RWPE2 (cell line): Measurements from ENCODE around the gene ACKR2.

ENCODE experiments used
- ATAC-seq: fragments of 200-7000 bp; cut with Tn5 transposase; 3 replicates; pipeline ENCODE4 v1.9.1; 2021; ENCODE audit warnings: low read depth
- DNase-seq: peaks from one replicate; pipeline ENCODE4 v3.0.0-alpha.2; 2020; ENCODE audit warnings: low spot score
- H3K27ac ChIP-seq: fragments of 450-650 bp; 2 replicates; pipeline ENCODE4 v1.5.1; 2017; ENCODE audit warnings: mild to moderate bottlenecking; ENCODE audit not compliant: poor library complexity, severe bottlenecking
- H3K27me3 ChIP-seq: fragments of 250-450 bp; sonication (Bioruptor Pico); 2 replicates; pipeline ENCODE4 v1.5.1; 2021; ENCODE audit warnings: mild to moderate bottlenecking, moderate library complexity; ENCODE audit not compliant: insufficient read depth, poor library complexity, severe bottlenecking
- H3K36me3 ChIP-seq: fragments of 250-450 bp; sonication (Bioruptor Pico); 2 replicates; pipeline ENCODE4 v1.5.1; 2020; ENCODE audit warnings: low read depth, mild to moderate bottlenecking, moderate library complexity
- H3K4me1 ChIP-seq: fragments of 250-450 bp; sonication (Bioruptor Pico); 2 replicates; pipeline ENCODE4 v1.5.1; 2021; ENCODE audit warnings: mild to moderate bottlenecking, moderate library complexity; ENCODE audit not compliant: insufficient read depth, poor library complexity, severe bottlenecking
- H3K4me3 ChIP-seq: fragments of 250-450 bp; sonication (Bioruptor Pico); 2 replicates; pipeline ENCODE4 v1.5.1; 2021; ENCODE audit warnings: mild to moderate bottlenecking, moderate library complexity; ENCODE audit not compliant: severe bottlenecking
- H3K9me3 ChIP-seq: fragments of 250-450 bp; sonication (Bioruptor Pico); 2 replicates; pipeline ENCODE4 v1.5.1; 2021; ENCODE audit warnings: mild to moderate bottlenecking, moderate library complexity; ENCODE audit not compliant: severe bottlenecking
- CTCF ChIP-seq: fragments of 450-650 bp; IDR thresholded peaks from one replicate; pipeline ENCODE4 v1.5.1; 2017; ENCODE audit warnings: mild to moderate bottlenecking, moderate library complexity; ENCODE audit not compliant: poor library complexity, severe bottlenecking

The ACKR2 gene

GRCh38 chr3:42838571-42838970 lies 29.3 kb downstream of the ACKR2 start:
- ATAC-seq (no peak), DNase-seq (no peak)
- Histone ChIP-seq H3K36me3 (no peaks in the 10 kb centered on the region), H3K4me1 (no peaks in the 10 kb centered on the region), H3K4me3 (no peak overlapping the region), H3K9me3 (no peaks in the 10 kb centered on the region), H3K27me3 (no peaks in the 10 kb centered on the region), H3K27ac (no peak overlapping the region)
- TF ChIP-seq CTCF = no peak

GRCh38 chr3:42839616-42840015 lies 30.4 kb downstream of the ACKR2 start:
- Histone ChIP-seq H3K4me1 (no peaks in the 10 kb centered on the region), H3K9me3 (no peaks in the 10 kb centered on the region), H3K4me3 (no peak overlapping the region), H3K27me3 (no peaks in the 10 kb centered on the region), H3K36me3 (no peaks in the 10 kb centered on the region), H3K27ac (no peak overlapping the region)
- peak; percentile 77 for TF ChIP-seq CTCF
- no peak for DNase-seq
- peak; percentile 93 for ATAC-seq

- no peaks in the 10 kb centered on the region for H3K27me3 ChIP-seq
- DNase-seq (no peak), ATAC-seq (no peak)
- no peaks in the 10 kb centered on the region for H3K36me3 ChIP-seq
- H3K4me3 ChIP-seq = no peak overlapping the region
- TF ChIP-seq CTCF = no peak
- no peaks in the 10 kb centered on the region for H3K4me1 ChIP-seq
- no peak overlapping the region for H3K27ac ChIP-seq
- H3K9me3 ChIP-seq = no peaks in the 10 kb centered on the region
Observed at GRCh38 chr3:42841332-42841731, 32.1 kb downstream of the ACKR2 start.

- Histone ChIP-seq H3K4me1 (no peaks in the 10 kb centered on the region), H3K4me3 (no peak overlapping the region), H3K36me3 (no peaks in the 10 kb centered on the region), H3K9me3 (no peaks in the 10 kb centered on the region), H3K27me3 (no peaks in the 10 kb centered on the region), H3K27ac (no peak overlapping the region)
- no peak for DNase-seq
- no peak for ATAC-seq
- no peak for TF ChIP-seq CTCF
Observed at GRCh38 chr3:42843713-42844411, 34.6 kb downstream of the ACKR2 start.

- H3K9me3 ChIP-seq = no peaks in the 10 kb centered on the region
- ATAC-seq (no peak), DNase-seq (no peak)
- no peak overlapping the region for H3K4me3 ChIP-seq
- no peaks in the 10 kb centered on the region for H3K36me3 ChIP-seq
- H3K27me3 ChIP-seq = no peaks in the 10 kb centered on the region
- H3K4me1 ChIP-seq = no peaks in the 10 kb centered on the region
- TF ChIP-seq CTCF = no peak
- H3K27ac ChIP-seq = no peak overlapping the region
Observed at GRCh38 chr3:42844412-42844713, 35.1 kb downstream of the ACKR2 start.
